ENCODE data around the gene FYB1.

The FYB1 gene

DNA sequence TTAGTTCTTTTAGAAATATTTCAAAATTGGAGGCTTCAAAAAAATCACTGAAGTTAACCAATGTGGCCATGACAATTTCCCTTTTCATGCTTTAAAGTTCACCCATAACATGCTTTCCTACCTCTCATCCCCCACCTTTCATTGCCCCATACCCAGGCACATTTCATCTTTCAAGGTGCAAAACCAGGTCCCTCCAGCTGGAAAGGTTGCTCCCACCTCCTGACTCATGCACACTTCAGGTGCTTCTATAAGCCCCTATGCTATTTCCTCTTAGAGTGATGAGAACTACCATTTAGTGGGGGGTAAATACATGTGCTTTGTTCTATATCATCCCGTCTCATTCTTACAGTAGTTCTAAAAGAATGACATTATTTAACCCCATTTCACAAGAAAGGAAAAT lies 15.4 kb downstream of the FYB1 start:
- no peak for DNase-seq

DNA sequence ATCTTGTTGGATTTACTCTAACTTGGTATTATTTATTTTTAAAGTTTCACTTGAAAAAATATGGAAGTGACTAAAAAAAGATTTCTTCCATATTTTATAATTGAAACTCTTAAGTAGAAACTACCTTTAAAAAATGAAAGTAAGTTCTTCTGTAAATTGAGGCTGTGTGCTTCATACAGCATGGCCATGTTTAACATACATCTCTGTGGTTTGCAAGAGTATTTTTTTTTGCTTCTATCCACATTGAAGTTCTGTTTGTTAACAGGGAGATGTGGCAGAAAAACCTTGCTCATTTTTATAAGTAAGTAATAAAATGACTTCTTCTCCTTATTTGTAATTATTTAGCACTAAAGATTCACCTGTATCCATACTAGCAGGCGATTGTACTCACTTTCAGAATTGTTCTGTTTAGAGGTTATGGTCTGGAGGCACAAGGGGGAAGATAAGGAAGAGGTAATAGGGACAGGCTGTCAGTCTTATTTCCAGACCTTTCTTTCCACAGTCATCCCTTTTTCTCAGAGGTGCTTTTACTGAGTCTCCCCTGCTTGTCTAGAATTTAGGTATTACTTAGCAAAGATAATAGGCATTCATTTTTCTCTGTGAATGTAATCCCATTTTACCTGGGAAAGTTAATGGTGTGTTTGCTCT lies 16.0 kb downstream of the FYB1 start:
- no peak for DNase-seq

DNA sequence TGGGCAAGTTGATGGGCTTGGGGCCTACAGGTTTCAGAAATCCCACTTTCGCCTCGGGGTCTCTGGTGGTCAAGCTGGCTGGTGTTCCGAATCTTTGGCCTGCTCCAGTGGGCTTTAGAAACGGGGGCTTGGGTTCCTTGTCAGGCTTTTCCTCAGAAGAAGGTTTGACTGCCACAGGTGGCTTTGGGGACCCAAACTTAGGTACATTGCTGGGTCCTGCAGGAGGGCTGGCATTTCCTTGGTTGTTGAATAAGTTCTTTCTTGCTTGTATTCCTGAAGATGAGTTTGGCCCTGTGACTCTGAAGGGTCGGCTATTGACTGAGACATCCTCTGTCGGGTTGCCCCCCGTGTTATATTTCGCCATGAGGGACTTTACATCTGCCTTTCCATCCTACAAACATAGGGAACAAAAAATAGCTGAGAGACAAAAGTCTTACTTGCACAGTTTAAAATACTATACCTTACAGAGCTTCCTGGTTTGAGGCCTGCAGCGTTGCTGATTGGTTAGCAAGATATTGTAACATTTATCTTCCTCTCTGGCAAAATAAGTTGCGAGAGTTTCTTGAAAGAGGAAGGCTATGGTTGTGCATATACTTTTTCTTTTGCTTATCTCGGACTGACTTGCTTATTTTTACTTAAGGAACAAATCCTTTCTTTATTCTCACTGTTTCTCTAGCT lies 16.6 kb downstream of the FYB1 start:
- peak; percentile 65 to 79 (median 74) for DNase-seq

DNA sequence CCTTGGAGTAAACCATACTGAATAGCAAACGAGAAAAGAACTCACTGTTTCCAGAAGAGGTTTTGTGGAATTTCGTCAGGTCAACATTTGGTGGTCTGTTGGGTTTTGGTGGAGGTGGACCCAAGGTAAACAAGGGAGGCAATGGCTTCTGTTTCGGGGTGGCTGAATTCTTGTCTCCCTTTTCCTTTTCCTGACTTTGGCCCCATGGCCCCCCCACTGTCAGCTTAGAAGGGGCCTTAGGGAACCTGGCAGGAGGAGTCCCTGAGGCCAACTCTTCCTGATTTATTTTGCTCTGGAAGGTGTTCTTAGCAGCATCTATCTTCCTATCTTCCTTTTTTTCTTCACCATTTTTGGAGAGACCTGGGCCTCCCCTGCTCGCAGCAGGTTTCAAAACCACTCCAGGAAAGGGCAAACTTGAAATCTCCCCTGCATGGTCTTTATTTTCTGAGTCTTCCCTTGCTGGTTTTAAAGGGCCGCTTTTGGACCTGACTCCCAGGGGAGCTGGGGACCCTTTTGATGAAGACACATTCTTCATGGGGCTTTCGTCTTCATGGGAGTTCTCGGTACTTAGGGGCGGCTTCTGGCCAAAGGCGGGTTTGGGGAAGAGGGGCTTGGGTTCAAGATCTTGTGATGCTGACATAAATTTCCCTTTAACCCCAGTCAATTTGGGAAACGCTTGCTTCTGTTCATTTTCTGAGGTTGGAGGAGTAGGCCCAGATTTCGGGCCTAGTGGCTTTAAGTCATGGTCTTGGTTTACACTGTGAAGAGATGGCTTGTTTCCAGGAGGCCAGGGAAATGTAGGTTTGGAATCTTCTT lies 17.4 kb downstream of the FYB1 start:
- no peak for DNase-seq

DNA sequence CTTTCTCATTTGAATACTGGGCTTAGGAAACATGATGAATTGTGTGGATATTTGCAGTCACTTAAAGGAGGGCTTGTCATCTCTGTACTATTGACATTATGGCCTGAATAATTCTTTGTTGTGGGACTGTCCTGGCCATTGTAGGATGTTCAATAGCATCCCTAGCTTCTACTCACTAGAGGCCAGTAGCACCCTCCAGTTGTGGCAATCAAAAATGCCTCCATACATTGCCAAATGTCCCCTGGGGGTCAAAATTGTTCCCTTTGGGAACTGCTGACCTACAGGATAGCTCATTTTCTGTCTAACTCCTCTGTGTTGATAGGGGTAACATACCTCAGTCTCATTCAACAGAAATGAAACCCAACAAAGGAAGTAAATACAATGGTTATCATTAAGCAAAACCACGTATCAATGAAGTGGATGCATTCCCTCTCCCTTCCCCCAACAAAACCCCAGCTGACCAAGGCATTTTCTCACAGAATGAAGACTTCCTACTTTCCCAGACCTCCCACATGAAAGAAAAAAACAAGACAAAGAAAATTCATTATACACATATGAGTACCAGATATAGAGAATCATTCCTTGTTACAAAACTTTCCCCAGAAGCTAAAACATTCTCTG lies 18.1 kb downstream of the FYB1 start:
- DNase-seq: peak in 1 of 3 donors; percentile 40

DNA sequence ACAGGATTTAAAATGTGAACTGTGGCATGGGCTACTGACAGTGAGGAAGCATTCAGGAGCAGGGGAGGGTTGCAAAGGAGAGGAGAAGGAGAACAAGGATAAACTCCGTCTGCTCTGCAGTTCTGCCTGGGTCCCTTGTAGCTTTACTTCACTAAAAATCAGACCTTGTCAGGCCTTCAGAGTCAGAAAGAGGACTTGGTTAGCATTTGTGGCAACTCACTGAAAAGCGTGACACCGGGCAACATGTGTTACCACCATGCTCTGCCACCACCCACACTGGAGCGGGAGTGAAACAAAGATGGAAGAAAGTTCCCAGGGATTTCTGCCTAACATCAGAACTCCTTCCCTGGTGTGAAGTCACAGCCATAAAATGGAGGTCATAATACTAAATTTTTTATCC lies 19.3 kb downstream of the FYB1 start:
- DNase-seq: no peak

DNA sequence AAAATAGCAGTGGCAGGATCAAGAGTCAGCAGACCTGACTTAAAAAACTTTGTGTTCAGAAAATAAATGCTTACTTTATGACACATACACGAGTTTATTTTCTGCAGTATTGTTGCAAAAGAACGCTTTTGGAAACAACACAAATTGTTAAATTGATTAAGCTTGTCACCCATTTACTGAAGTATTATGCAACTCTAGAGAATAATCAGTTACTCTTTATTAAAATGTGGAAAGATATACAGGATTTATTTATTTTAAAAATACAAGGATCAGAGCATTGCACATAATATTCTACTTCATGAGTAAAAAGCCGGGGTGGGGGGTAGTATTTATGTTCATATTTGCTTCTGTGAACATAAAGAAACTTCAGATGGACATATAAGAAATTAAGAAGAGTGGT lies 20.0 kb downstream of the FYB1 start:
- DNase-seq: no peak

DNA sequence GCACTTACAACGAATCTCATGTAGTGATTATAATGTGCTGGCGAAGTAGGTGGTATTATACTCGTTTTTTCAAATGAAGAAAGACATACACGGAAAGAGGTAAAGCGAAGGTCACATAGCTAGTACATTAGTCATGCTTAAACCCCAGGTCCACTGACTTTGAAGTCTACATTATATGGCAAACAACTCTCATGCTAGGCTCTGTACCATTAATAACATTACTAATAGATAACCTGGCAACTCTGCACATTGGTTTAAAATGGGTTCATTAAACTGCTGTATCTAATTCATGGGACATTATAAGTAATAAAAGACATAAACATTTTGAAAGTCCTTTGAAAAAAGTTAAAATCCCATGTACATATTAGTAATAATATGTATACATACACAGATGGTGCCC lies 21.2 kb downstream of the FYB1 start:
- no peak for DNase-seq

DNA sequence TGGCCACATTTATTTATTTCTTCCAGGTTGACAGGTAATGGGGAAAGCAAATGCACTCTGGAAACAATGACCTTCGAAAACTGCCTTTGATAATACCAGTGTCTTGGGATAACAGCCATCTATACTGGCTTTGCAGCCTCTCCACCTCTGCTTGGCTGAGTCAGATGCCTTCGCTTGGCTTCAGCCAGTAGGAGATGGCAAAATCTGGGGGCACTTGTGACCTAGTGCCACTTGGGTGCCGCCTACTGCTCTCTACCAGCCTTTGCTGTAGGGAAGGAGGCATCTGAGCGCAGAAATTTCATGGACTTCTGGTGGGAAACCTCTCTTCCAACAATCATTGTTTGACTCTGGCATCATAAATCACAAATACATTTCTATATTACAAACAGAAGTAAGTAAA lies 21.8 kb downstream of the FYB1 start:
- DNase-seq: no peak

DNA sequence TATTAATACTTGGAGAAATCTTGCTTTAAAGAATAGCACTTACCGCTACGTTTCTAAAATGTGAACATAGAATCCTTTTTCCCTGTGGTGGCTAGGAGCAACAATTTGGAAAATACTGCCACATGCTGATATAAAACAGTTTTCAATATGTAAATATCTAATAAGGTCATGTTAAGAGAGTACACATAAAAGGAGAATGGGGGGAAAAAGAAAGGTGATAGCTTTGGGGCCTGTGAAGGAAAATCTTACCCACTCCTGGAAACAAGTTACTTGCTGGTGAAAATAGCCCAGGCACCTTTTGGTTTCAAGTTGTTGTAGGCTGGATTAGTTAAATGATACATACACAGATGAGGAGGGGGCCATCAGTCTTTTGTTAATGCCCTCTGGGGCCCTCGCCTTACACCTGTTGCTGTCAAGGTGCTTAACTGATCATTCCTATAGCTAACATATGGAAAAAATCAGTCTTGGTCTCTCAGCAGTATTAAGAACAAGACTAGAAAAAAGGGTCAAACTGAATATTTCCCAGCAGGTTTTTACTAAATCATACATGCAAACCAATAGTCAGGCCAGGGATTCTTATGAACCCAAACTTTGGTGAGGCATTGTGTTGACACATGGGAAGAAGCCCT lies 24.1 kb downstream of the FYB1 start:
- DNase-seq: no peak

DNA sequence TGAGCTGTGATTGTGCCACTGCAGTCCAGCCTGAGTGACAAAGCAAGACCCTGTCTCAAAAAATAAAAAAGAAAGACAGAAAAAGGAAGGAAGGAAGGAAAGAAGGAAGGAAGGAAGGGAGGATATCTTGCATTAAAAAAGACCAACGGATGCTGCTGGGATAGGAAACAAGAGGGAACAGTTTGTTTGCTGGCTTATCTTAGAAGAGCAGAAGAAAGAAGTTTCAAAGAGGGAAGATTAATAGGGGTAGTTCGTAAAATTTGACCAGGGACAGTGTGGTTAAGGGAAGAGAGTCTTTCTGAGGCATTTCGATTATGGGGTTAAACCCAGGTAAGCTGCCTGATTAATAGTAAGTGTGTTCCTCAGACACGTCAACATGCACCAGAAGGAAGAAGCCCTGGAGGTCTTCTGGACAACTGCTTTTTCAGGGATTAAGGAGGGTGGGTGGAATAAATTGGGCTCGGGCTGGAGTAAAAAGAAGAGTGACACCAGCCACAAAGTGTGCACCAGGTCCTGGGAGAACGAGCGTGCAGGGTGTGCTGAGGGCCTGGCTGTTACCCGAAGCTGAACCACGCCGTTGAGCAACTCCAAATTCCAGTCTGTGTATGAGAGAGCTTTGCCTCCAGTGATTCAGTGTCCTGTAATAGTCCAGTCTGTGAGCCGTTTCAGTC lies 24.8 kb downstream of the FYB1 start:
- DNase-seq: peak; percentile 51 to 57 (median 52)

DNA sequence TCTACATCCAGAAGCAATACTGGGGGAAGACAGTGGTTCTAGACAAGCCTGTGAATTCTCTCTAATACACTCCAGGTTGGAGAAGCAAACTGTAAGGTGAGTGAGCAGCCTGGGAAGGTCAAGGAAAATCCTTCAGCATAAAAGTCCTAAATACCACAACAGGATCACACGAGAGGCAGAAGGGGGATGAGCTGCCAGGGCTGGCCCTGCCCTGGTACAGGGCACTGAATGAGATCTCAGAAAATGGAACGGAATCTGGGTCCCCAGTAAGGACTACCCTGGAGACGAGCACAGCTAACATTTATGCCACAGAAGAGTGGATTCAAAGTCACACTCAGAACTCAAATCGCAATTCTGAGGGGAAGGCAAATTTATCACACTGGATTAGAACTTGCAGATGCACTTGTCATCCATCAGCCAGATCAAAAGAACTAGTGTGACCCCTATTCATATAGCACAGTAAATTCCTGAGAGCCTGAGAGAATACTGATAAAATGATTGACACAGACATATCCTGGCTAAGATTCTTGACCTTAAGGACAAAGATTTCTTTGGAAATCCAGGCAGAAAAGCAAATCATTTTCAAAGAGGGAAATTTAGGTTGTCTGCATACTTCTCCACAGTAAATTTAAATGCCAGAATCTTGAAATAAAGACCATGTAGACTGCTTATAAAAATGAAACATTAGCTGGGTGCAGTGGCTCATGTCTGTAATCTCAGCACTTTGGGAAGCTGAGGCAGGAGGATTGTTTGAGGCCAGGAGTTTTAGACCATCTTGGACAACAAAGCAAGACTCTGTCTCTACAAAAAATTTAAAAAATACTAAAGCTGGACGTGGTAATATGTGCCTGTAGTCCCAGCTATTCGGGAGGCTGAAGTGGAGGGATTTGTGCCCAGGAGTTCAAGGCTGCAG lies 25.6 kb downstream of the FYB1 start:
- DNase-seq: no peak

DNA sequence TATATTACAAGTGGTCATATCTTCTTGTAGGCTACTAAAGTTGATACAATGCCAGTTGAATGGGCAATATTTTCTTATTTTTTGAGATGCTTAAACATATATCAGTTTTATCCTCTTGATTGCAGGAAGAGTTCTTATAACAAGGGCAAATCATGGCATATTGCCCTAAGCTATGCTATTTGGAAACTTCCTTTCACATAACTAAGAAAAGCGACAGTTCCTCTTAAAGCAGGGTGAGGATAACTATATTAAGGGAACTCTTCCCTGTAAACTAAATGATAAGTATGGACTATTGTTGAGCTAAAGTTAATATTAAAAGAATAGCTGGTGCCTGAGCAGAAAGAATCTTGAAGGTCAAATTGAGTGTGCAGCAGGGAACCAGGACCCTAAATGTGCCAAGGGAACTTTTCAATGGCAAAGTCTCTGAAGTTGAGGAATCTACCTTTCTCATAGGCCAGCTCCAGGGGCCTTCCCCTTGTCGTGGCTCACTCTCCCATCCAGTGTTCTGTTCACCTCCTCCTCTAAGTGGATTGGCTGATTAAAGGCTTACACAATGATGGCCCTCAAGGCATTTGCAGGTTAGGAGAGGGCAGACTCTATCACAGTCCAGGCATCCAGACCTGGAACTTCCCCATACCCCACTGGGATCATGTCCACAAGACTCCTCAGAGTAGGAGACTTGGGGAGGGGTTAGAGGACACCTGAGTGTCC lies 26.8 kb downstream of the FYB1 start:
- DNase-seq: peak in 2 of 3 donors; percentile 55 to 59

DNA sequence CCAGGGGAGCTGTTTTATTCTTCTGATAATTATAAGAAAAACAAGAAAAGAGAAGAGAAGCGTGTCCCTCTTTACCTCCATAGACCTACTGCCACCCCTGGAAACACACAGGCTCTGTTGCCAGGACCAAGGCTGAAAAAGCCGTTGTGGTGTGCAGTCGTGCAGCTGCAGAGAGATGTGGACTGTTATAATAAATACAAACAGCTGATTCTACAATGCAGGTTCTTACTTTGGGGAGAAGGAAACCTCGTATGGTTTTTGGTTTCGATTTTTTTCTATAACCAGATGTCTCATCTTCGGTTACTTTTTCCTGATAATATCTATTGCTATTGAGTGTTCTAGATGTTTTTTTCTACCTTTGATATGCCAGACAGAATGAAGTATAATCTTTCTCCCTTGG lies 28.1 kb downstream of the FYB1 start:
- DNase-seq: no peak

DNA sequence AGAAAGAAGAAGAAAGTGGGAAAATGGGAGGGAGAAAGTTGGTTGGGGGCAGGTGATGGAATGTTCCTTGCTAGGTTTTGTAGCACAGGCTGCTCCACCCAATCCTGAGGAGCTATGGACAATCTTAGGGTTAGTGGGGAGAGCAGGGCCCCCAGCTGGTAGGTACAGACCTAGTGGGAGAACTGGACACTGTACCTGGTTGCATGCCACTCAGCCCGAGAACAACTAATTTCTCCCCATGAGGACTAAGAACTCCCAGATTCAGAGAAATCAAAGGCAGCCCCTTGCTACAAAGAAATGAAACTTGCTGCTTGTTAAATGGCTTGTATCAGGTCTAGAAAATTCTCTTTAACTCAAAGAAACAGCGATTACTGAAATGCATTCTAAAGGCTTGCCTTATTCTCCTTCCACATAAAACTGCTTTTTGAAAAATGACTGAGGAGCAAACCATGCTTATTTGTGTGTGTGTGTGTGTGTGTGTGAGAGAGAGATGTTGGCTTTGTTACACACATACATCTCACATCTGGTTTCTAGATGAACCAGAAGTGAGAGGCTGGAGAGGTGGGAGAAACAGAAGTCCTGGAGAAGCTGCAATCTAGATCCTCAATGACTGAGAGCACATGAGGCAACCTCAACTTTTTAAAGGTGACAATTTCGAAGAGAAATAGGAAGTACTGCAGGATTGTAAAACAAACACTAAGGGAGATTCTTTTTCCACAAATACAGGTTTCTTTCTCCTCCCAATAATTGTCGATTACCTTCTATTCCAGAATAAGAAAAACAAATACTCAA lies 28.9 kb downstream of the FYB1 start:
- peak in 2 of 3 donors; percentile 48 to 52 for DNase-seq

DNA sequence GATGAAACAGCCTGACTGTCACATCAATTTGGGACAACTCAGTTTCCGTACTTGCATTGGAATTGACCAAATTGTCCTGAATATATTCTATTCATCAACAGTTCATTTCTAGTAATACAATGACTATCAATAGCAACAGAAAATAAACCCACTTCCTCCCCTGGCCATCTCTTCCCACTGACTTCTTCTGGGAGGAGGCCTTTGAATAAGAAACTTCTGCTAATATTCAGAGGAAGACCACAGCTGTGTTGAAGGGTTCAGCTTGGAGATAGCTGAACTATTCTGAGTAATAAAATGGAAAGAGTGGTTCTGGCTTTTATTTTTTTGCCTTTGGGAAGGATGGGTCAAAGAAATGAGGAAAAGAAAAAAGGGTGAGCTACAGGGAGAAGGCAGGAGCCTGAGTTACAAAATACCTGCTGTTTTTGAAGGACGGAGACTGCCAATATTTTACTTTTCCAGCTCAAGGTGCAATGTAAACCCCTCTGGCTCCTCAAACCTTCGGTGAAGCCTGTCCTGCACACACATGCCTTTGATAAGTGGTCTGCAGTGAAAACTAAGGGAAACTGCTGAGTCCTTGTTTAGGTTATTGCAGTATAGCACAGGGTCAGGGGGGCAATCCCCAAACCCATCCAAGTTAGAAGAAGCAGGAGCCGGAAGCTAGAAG lies 29.9 kb downstream of the FYB1 start:
- DNase-seq: peak; percentile 47 to 68 (median 53)

DNA sequence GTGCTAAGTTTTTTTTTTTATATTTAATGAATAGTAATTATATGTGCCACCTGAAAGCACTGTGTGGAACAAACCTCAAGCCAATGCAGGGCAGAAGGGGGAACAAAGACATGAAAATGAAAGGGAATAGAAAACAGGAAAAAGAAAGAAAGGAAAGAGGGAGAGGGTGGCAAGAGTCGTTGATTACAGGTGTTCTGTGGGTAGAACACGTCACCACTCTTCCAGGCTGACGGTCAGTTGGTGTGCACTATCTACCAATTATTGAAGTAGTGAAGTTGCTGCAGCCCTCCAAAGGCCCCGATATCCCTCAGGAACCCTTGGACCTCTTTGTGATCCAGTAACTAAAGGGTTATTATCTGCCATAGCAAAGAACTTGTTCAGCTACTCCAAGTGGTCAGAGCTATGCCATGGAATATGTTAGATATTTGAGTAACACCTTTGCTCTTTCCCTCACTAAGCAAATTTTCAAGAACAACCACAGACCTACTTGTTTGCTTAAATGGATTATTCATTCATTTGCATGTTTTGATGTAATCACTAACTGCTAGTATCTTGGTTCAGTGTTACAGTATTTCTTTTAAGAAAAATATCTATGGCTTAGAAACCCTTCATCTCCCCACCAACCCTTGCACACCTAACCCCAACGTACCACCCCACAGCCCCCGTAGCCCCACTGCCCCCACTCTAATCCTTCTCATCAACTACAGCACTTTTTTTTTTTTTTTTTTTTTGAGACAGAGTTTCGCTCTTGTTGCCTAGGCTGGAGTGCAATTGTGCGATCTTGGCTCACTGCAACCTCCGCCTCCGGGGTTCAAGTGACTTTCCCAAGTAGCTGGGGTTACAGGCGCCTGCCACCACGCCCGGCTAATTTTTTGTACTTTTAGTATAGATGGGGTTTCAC lies 31.3 kb downstream of the FYB1 start:
- no peak for DNase-seq

Data from suppressor macrophage treated with lipopolysaccharide for 1 hour (primary cell).